CD14-positive monocyte (primary cell): ENCODE data around the gene PTAR1. TPM values are rescaled to one million over a fixed set of nuclear protein-coding genes. Genes with fewer than 3 reads are reported as not detected.

Source experiments
- DNase-seq, 3 donors: peaks; one replicate each; pipeline ENCODE4 v3.0.0-alpha.2; 2011 to 2022
- H2AFZ ChIP-seq: 2 replicates; pipeline ENCODE4 v1.6.0; 2012; ENCODE audit warnings: mild to moderate bottlenecking, low read depth, low read length, inconsistent platforms; ENCODE audit not compliant: insufficient read depth, poor library complexity, severe bottlenecking
- H3K27ac ChIP-seq, 2 donors: 1 replicate in 1 of 2; 2 replicates in 1 of 2; pipeline ENCODE4 v1.5.1; 2012 to 2013; ENCODE audit warnings: low read length in 2 of 2, control low read depth in 1 of 2, inconsistent platforms in 1 of 2, low read depth in 1 of 2, mild to moderate bottlenecking in 1 of 2
- H3K27me3 ChIP-seq, 2 donors: one replicate each; pipeline versions ENCODE4 v1.6.0 to v1.6.1; 2011 to 2013; ENCODE audit warnings: low read length in 2 of 2; ENCODE audit not compliant: control insufficient read depth in 2 of 2, insufficient read depth in 2 of 2
- H3K36me3 ChIP-seq, 2 donors: replicated peaks in 1 of 2; 1 replicate in 1 of 2; 2 replicates in 1 of 2; pipeline versions ENCODE4 v1.5.1 to v1.6.1; 2012 to 2013; ENCODE audit warnings: low read length in 2 of 2, control low read depth in 1 of 2, inconsistent platforms in 1 of 2, mild to moderate bottlenecking in 1 of 2; ENCODE audit not compliant: insufficient read depth in 2 of 2, control insufficient read depth in 1 of 2
- H3K4me1 ChIP-seq, 2 donors: 1 replicate in 1 of 2; 2 replicates in 1 of 2; pipeline versions ENCODE4 v1.5.1 to v1.6.1; 2012 to 2013; ENCODE audit warnings: low read length in 2 of 2, control low read depth in 1 of 2, inconsistent platforms in 1 of 2, mild to moderate bottlenecking in 1 of 2, moderate library complexity in 1 of 2; ENCODE audit not compliant: insufficient read depth in 2 of 2, control insufficient read depth in 1 of 2
- H3K4me2 ChIP-seq: replicated peaks from 2 replicates; pipeline ENCODE3; 2012; ENCODE audit warnings: low read length, moderate library complexity, mild to moderate bottlenecking; ENCODE audit not compliant: poor library complexity, severe bottlenecking; ENCODE audit errors: extremely low read depth
- H3K4me3 ChIP-seq, 3 experiments: fragments of 200-600 bp in 1 of 3; sonication (generic) in 1 of 3; replicated peaks in 1 of 3; 1 replicate in 2 of 3; 2 replicates in 1 of 3; pipeline ENCODE4 v1.5.1; 2011 to 2013; ENCODE audit warnings: low read length in 3 of 3, mild to moderate bottlenecking in 3 of 3, control low read depth in 2 of 3, low read depth in 2 of 3, inconsistent platforms in 1 of 3, moderate library complexity in 1 of 3
- H3K79me2 ChIP-seq: 2 replicates; pipeline ENCODE4 v1.6.0; 2012; ENCODE audit warnings: mild to moderate bottlenecking, control low read depth, inconsistent platforms, low read length, moderate library complexity; ENCODE audit not compliant: insufficient read depth
- H3K9ac ChIP-seq: 2 replicates; pipeline ENCODE4 v1.6.0; 2017; ENCODE audit warnings: low read length, mild to moderate bottlenecking; ENCODE audit not compliant: insufficient read depth, poor library complexity, severe bottlenecking
- H3K9me3 ChIP-seq, 2 donors: replicated peaks in 1 of 2; 1 replicate in 1 of 2; 2 replicates in 1 of 2; pipeline versions ENCODE4 v1.5.1 to v1.6.1; 2012 to 2013; ENCODE audit warnings: low read length in 2 of 2, control low read depth in 1 of 2; ENCODE audit not compliant: control insufficient read depth in 1 of 2, insufficient read depth in 1 of 2
- H4K20me1 ChIP-seq: 2 replicates; pipeline ENCODE4 v1.6.0; 2012; ENCODE audit warnings: mild to moderate bottlenecking, low read length, control low read depth, moderate library complexity; ENCODE audit not compliant: insufficient read depth
- H3K27ac Mint-ChIP-seq, 7 donors: one replicate each; pipeline ENCODE4 v1.8.0; 2020; ENCODE audit warnings: mild to moderate bottlenecking in 7 of 7, mixed read lengths in 7 of 7, moderate library complexity in 6 of 7, inconsistent platforms in 2 of 7
- H3K27me3 Mint-ChIP-seq, 3 donors: one replicate each; pipeline ENCODE4 v1.8.0; 2021 to 2022; ENCODE audit warnings: low read depth in 3 of 3, mild to moderate bottlenecking in 3 of 3, mixed read lengths in 3 of 3, moderate library complexity in 3 of 3, inconsistent platforms in 1 of 3
- H3K36me3 Mint-ChIP-seq, 2 donors: one replicate each; pipeline ENCODE4 v1.8.0; 2020; ENCODE audit warnings: mixed read lengths in 2 of 2, inconsistent platforms in 1 of 2, mild to moderate bottlenecking in 1 of 2
- H3K4me1 Mint-ChIP-seq: one replicate; pipeline ENCODE4 v1.8.0; 2020; ENCODE audit warnings: mild to moderate bottlenecking, mixed read lengths
- H3K4me3 Mint-ChIP-seq, 2 donors: one replicate each; pipeline ENCODE4 v1.8.0; 2020; ENCODE audit warnings: mild to moderate bottlenecking in 2 of 2, mixed read lengths in 2 of 2, moderate library complexity in 1 of 2
- H3K9me3 Mint-ChIP-seq, 7 donors: one replicate each; pipeline ENCODE4 v1.8.0; 2020 to 2022; ENCODE audit warnings: mixed read lengths in 7 of 7, mild to moderate bottlenecking in 6 of 7, moderate library complexity in 6 of 7, inconsistent platforms in 2 of 7
- WGBS: methylation state at CpG from one replicate; pipeline ENCODE4 v1.1.5; 2013; ENCODE audit warnings: missing lambda C conversion rate; ENCODE audit not compliant: insufficient coverage; 5-methylcytosine and 5-hydroxymethylcytosine counted together
- intact Hi-C, 2 donors: fragments of 100-400 bp; cut with micrococcal nuclease; formaldehyde crosslinking; loops; one replicate each; pipeline versions ENCODE4 v1.15.0 to v1.15.1; 2023
- polyA plus RNA-seq, 3 donors: library from polyadenylated mRNA; depleted of rRNA in 1 of 3; unstranded in 2 of 3; stranded (reverse) in 1 of 3; fragments of 300-500 nt in 2 of 3; fragments of >200 nt in 1 of 3; fragmentation: Illumina TruSeq in 2 of 3; gene quantifications; 1 replicate in 2 of 3; 2 replicates in 1 of 3; pipeline ENCODE4 v1.2.3, GENCODE V29; 2012 to 2021
- TF ChIP-seq, protein P1 (sequence below): fragments of 200-600 bp; IDR thresholded peaks from one replicate; pipeline ENCODE4 v1.8.0; 2022; ENCODE audit warnings: antibody characterized with exemption, mild to moderate bottlenecking

Gene PTAR1
- polyA plus RNA-seq, 3 donors = 12.3 to 24.6 (median 13.4) TPM

DNA sequence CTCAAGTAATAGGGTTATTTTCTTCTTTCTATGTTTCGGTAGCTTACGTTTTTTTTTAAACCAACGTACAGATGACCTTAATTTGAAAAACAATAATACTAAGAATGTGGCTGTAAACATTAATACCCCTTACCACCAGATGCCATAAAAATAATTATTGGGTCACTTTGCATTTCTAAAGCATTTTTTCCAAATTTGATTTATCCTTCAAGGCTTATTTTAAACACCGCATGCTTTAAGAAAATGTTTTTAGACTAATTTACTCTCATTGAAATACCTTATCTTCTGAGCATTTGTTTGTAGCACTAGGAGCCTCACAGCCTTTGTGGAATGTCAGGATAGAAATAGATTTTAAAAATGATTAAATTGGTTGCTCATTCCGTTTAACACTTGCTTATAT is 81.9 kb downstream of the PTAR1 start:
- H2AFZ ChIP-seq = no peak overlapping the region
- H3K4me2 ChIP-seq = no peak overlapping the region
- Mint-ChIP-seq H3K4me1 (peaks cover 5% of the 10 kb centered on the region), H3K36me3 (no peaks in the 10 kb centered on the region), H3K27me3 (peaks cover 11 to 22% (median 15%) of the 10 kb centered on the region in 3 donors), H3K4me3 (no peak overlapping the region), H3K9me3 (peaks cover 0 to 3% (median 0%) of the 10 kb centered on the region in 7 donors), H3K27ac (no peak overlapping the region)
- no peak overlapping the region for H3K9ac ChIP-seq
- no CpG with 5 or more reads among the region's 5 CpGs for WGBS
- intact Hi-C loops = loop anchor here in 1 of 2 donors (10.0 kb wide), 1 partner anchor 197 kb away; no protein-coding TSS in a partner anchor
- no peak overlapping the region for H3K4me3 ChIP-seq
- H3K79me2 ChIP-seq = no peaks in the 10 kb centered on the region
- no peak overlapping the region for H3K27ac ChIP-seq
- peaks cover 0 to 10% of the 10 kb centered on the region in 2 donors for H3K27me3 ChIP-seq
- peaks cover 4 to 5% of the 10 kb centered on the region in 2 donors for H3K4me1 ChIP-seq
- H4K20me1 ChIP-seq = no peaks in the 10 kb centered on the region
- H3K9me3 ChIP-seq = no peaks in the 10 kb centered on the region
- TF ChIP-seq, protein P1, sequence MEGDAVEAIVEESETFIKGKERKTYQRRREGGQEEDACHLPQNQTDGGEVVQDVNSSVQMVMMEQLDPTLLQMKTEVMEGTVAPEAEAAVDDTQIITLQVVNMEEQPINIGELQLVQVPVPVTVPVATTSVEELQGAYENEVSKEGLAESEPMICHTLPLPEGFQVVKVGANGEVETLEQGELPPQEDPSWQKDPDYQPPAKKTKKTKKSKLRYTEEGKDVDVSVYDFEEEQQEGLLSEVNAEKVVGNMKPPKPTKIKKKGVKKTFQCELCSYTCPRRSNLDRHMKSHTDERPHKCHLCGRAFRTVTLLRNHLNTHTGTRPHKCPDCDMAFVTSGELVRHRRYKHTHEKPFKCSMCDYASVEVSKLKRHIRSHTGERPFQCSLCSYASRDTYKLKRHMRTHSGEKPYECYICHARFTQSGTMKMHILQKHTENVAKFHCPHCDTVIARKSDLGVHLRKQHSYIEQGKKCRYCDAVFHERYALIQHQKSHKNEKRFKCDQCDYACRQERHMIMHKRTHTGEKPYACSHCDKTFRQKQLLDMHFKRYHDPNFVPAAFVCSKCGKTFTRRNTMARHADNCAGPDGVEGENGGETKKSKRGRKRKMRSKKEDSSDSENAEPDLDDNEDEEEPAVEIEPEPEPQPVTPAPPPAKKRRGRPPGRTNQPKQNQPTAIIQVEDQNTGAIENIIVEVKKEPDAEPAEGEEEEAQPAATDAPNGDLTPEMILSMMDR = no peak
- no peak for DNase-seq
- H3K36me3 ChIP-seq = no peaks in the 10 kb centered on the region

- no peak overlapping the region for H2AFZ ChIP-seq
- no peaks in the 10 kb centered on the region for H3K36me3 ChIP-seq
- intact Hi-C loops = loop anchor here in 1 of 2 donors (10.0 kb wide), 1 partner anchor 199 kb away; no protein-coding TSS in a partner anchor
- no peak overlapping the region for H3K4me2 ChIP-seq
- WGBS = 83% methylated on average over 1 of the region's 3 CpGs
- TF ChIP-seq, protein P1 = no peak
- no peaks in the 10 kb centered on the region for H3K79me2 ChIP-seq
- Mint-ChIP-seq H3K4me1 (peaks cover 18% of the 10 kb centered on the region), H3K27ac (no peak overlapping the region), H3K9me3 (peaks cover 0 to 3% (median 0%) of the 10 kb centered on the region in 7 donors), H3K4me3 (no peak overlapping the region), H3K36me3 (no peaks in the 10 kb centered on the region), H3K27me3 (peaks cover 26 to 33% (median 30%) of the 10 kb centered on the region in 3 donors)
- H4K20me1 ChIP-seq = no peaks in the 10 kb centered on the region
- H3K27me3 ChIP-seq = peaks cover 0 to 18% of the 10 kb centered on the region in 2 donors
- H3K4me3 ChIP-seq = no peak overlapping the region
- peaks cover 14 to 21% of the 10 kb centered on the region in 2 donors for H3K4me1 ChIP-seq
- H3K9ac ChIP-seq = no peak overlapping the region
- no peak overlapping the region for H3K27ac ChIP-seq
- DNase-seq = no peak
- H3K9me3 ChIP-seq = no peaks in the 10 kb centered on the region
These were observed 84.2 kb downstream of the PTAR1 start for GRCh38 chr9:69675563-69675962.
